NCI-H2029 treated with DMSO at 0.1 percent for 48 hours (cell line): ENCODE results near the gene SOCS1.
"Not testable (repeated sequence)": the region's sequence is repeated elsewhere in the genome, so short reads cannot be mapped to it uniquely, and the experiment has no call there.

Experiments
- DNase-seq: peaks from one replicate; lab custom pipeline; 2025; lab: John Stamatoyannopoulos, UW

SOCS1 gene

DNA sequence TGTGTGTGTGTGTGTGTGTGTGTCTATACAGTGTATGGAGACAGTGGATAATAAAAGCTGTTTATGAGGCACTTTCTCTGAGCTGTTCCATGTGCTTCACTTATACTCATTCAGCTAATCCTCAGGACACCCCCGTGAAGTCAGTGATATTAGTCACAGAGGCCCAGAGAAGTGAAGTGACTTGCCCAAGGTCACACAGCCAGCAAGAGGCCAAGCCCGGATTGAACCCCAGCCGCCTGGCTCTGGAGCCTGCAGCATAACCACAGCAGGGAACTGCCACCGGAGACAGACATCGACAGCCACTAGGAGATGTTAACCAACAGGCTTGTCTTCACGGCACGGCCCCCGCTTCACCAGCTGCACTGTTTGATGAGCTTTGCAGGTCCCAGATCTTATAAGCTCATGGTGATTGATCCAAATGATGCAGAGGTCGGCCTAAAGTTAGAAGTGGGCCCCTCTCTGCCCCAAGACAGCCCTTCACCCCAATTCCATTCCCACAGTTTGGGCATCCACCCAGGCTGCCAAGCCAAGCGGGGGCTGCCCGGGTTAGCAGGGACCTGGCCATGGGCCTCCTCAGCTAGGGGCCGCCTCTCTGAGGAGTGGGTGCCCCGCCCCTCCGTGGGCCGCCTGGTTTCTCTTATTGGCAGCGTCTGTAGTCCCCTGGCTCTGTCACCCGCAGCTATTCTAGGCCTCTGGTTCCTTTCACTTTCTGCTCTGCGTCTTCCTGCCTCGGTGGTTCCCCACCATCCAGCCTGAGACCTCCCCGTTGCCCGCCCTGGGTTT lies 30.9 kb downstream of the SOCS1 start:
- no peak for DNase-seq

- DNase-seq = no peak
These were observed 31.7 kb downstream of the SOCS1 start for GRCh38 chr16:11224096-11224893.

DNA sequence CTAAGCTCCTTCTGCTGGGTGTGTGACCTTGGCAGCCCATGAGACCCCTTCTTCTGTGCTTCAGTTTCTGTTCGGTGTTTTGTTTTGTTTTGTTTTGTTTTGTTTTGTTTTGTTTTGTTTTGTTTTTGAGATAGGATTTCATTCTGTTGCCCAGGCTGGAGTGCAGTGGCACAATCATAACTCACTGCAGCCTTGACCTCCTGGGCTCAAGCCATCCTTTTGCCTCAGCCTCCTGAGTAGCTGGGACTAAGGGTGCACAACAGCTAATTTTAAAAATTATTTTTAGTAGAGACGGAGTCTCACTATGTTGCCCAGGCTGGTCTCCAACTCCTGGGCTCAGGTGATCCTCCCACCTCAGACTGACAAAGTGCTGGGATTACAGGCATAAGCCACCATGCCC lies 35.5 kb downstream of the SOCS1 start:
- not testable (repeated sequence) for DNase-seq

DNA sequence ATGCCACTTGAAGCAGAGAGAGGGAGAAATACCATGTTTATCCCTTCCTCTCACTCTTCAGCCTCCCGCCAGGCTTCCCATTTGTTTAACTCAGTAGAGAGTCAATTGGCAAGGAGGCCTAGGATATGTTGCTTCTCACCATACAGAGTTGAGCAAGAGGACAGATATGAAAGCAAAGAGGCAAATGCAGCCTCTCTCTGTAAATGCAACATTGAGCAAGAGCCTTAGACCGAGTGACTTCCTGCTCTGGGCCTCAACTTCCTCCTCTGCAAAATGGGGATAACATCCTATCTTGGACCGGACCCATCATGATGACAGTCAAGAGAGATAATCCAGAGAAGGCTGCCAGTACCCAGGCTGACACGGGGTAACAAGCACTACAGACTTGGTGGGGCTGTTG lies 36.8 kb downstream of the SOCS1 start:
- DNase-seq = no peak

DNA sequence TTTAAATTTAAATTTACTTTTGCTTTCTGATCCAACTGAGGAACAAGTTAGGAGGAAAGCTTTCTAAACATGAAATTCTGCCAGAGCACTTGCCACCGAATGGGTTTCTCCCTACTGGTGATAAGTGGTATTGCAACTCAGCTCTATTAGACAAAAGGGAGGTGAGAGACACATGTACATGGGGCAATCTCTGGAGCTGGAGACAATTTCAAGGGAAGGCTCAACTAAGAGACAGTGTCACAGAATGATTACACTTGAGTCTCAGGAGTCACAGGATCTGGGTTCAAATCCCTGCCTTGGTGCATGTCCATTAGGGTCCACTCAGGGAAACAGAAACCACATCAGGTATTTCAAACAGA lies 37.4 kb downstream of the SOCS1 start:
- DNase-seq = no peak

GRCh38 chr16:11217651-11218603 lies 38.1 kb downstream of the SOCS1 start:
- DNase-seq = no peak

- no peak for DNase-seq
These were observed 40.0 kb downstream of the SOCS1 start for GRCh38 chr16:11215935-11216556.

DNA sequence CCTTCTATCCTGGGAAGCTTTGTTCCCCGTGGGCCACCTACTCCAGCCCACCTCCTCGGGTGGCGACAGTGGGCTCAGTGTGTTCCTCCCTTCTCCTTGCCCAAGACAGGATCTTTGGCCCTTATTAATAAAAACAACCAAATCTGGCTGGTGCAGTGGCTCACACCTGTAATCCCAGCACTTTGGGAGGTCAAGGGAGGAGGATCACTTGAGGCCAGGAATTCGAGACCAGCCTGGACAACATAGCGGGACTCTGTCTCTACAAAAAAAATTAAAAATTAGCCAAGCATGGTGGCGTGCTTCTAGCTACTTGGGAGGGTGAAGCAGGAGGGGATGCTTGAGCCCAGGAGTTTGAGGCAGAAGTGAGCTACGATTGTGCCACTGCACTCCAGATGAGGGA lies 42.2 kb downstream of the SOCS1 start:
- DNase-seq = no peak

- DNase-seq = no peak
These were observed 42.6 kb downstream of the SOCS1 start for GRCh38 chr16:11213373-11213772.

DNA sequence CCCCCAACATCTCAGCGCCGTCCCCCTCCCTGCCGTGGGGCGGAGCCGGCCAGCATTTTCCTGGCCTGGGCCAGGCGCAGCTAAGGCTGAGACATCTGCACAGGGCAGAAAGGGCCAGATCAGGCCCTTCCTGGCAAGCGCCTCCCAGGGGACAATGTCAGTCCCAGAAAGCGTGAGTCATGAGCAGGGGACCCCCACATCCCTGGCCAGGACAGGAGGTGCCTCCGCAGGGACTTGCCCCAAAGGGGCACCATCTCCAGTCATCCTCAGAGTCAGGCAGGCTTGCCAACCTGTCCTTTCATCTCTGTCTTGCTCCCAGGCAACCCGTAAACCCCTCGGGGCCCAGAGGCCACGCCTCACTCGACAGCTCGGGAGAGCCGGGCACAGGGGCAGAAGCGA lies 43.2 kb downstream of the SOCS1 start:
- DNase-seq = no peak

DNA sequence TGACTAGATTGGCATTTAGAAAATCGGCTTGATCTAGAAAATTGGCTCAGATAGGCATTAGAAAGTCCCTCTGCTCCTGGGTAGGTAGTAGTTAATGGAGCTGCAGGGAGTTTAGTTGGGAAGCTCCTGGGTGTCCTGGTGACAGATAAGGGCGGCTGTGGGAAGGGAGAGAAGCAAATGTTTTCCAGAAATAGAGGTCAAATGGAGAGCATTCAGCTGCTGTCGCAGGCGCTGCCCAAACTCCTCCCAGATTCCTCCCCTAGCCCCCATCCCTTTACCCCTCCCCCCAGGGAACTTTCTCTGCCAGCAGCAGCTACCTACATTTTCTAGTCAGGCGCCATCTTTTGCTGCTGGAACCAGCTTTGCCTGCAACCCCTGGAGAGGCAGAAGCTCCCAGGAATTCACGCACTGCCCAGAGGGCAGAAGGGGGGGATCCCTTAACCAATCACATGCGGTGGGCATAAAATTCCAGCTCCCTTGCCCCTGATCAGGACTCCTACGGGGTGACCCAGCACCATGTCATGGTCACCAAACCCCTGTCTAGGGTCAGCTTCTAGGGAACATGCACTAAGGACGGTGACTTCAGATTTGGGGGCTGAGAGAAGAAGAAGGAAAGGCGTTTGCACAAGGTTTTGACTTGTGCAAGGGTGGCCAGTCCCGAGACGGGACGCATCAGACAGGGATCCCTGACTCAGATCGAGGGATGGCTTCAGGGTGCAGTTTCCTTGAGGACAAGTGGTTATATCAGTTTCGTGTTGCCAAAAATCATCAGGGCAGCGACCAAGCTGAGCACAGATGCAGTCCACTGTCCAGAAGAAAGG lies 43.8 kb downstream of the SOCS1 start:
- no peak for DNase-seq

- no peak for DNase-seq
These were observed 44.7 kb downstream of the SOCS1 start for GRCh38 chr16:11211061-11211976.

GRCh38 chr16:11210260-11210659 lies 45.7 kb downstream of the SOCS1 start:
- no peak for DNase-seq

DNA sequence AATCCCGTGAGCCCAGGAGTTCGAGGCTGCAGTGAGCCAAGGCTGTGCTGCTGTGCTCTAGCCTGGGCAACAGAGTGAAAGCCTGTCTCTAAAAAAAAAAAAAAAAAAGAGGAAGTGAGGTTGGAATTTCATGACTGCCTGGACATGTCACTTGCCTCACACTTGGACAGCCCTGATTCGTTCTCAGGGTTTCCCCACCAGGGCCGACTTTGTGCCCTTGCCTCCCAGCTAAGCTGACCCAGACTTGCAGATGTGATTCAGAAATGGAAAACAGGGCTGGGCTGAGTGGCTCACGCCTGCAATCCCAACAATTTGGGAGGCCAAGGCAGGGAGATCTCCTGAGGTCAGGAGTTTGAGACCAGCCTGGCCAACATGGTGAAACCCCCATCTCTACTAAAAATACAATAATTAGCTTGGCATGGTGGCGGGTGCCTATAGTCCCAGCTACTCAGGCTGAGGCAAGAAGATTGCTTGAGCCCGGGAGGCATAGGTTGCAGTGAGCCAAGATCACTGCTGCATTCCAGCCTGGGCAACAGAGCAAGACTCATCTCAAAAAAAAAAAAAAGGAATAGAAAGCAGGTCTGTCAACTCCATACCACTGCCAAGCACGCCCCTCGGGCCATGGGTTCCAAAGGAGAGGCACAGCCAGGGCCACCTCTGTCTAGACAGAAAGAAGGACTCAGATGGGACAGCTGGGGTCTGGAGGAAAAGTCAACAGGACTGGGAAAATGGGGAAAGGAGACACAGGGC lies 46.9 kb downstream of the SOCS1 start:
- DNase-seq = no peak

GRCh38 chr16:11207646-11208045 lies 48.4 kb downstream of the SOCS1 start:
- no peak for DNase-seq

GRCh38 chr16:11205754-11206581 lies 50.0 kb downstream of the SOCS1 start:
- DNase-seq = no peak

DNA sequence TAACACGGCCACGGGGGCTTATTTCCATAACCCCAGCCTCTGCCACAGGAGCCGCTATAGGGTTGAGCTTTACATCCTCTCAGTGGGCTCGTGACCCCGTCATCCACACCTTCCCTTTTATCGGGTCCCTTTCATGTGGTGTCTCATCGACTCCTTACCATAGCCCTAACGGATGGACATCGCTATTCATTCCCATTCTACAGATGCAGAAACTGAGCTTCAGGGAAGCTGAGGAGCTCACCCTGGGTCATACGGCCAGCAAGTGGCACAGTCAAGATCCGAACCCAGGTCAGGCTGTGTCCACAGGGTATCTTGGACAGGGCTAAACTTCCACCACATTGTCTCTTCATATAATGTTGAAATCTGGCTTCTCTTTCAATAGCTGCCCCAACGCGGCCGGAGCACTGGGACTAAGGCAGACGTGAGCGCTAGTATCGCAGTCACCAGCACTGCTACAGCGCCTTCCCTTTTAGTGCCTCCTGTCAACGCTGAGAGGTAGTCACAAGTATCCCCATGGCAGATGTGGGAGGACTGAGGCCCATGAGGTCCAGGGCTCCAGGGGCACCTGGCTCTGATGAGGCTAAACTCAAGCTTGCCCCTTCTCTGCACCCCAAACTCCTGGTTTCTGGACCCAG lies 50.8 kb downstream of the SOCS1 start:
- DNase-seq = no peak

DNA sequence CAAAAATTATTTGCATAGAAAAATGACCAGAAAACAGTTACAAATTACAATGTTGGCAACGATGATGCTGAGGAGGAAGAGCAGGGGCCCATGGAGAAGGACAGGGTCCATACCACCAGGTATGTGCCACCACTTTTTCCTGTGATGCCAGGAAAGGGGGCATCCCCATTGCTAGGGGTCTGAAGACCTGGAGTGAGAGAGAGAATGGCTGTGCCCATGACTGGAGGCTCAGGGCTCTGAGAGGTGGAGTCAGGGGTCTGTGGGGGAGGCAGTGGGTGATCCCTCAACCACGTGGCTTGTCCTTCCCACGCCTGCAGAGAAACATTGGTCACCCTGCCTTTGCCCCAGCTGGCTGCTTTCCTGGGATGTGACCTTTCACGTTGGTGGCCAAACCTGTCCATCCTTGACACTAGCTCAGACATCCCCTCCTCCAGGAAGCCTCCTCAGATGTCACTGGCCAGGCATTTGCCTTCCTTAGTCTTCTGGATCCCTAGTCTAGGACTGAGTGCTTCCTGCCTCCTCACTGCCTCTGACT lies 51.4 kb downstream of the SOCS1 start:
- DNase-seq = no peak
